ENCODE data around the gene VAV3. TPM values are rescaled to one million over a fixed set of nuclear protein-coding genes. Genes with fewer than 3 reads are reported as not detected.

The VAV3 gene
- polyA plus RNA-seq, 3 donors: 5.4 to 9.2 (median 9.0) TPM

- H3K27ac Mint-ChIP-seq: no peak overlapping the region
- H3K27me3 ChIP-seq (ENCODE audit: control insufficient read depth in 2 of 2, insufficient read depth in 2 of 2, low read length in 2 of 2): no peaks in the 10 kb centered on the region
- no peak overlapping the region for H3K27ac ChIP-seq (ENCODE audit: low read depth in 1 of 2, low read length in 2 of 2)
- TF ChIP-seq, protein P1, sequence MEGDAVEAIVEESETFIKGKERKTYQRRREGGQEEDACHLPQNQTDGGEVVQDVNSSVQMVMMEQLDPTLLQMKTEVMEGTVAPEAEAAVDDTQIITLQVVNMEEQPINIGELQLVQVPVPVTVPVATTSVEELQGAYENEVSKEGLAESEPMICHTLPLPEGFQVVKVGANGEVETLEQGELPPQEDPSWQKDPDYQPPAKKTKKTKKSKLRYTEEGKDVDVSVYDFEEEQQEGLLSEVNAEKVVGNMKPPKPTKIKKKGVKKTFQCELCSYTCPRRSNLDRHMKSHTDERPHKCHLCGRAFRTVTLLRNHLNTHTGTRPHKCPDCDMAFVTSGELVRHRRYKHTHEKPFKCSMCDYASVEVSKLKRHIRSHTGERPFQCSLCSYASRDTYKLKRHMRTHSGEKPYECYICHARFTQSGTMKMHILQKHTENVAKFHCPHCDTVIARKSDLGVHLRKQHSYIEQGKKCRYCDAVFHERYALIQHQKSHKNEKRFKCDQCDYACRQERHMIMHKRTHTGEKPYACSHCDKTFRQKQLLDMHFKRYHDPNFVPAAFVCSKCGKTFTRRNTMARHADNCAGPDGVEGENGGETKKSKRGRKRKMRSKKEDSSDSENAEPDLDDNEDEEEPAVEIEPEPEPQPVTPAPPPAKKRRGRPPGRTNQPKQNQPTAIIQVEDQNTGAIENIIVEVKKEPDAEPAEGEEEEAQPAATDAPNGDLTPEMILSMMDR (IDR thresholded peaks at IDR 0.05): no peak
- no peaks in the 10 kb centered on the region for H3K4me1 Mint-ChIP-seq
- no CpG with 5 or more reads among the region's 2 CpGs for WGBS (ENCODE audit: insufficient coverage)
- H3K27me3 Mint-ChIP-seq (ENCODE audit: low read depth in 3 of 3): peaks cover 0 to 1% (median 0%) of the 10 kb centered on the region in 3 donors
- no peak overlapping the region for H3K4me2 ChIP-seq (replicated peaks; ENCODE audit: extremely low read depth, low read length, poor library complexity, severe bottlenecking)
- H3K9me3 Mint-ChIP-seq: peaks cover 0 to 2% (median 0%) of the 10 kb centered on the region in 7 donors
- no peak overlapping the region for H3K4me3 Mint-ChIP-seq
- H2AFZ ChIP-seq (ENCODE audit: insufficient read depth, low read depth, low read length, poor library complexity, severe bottlenecking): no peak overlapping the region
- no peak overlapping the region for H3K4me3 ChIP-seq (replicated peaks in 1 of 3; ENCODE audit: low read depth in 2 of 3, low read length in 3 of 3)
- H3K36me3 Mint-ChIP-seq: no peaks in the 10 kb centered on the region
- H3K79me2 ChIP-seq (ENCODE audit: insufficient read depth, low read length): no peaks in the 10 kb centered on the region
- intact Hi-C loops (cut with micrococcal nuclease): no loop called here
- H4K20me1 ChIP-seq (ENCODE audit: insufficient read depth, low read length): no peaks in the 10 kb centered on the region
- no peaks in the 10 kb centered on the region for H3K36me3 ChIP-seq (replicated peaks in 1 of 2; ENCODE audit: control insufficient read depth in 1 of 2, insufficient read depth in 2 of 2, low read length in 2 of 2)
- H3K9ac ChIP-seq (ENCODE audit: insufficient read depth, low read length, poor library complexity, severe bottlenecking): no peak overlapping the region
- no peaks in the 10 kb centered on the region for H3K9me3 ChIP-seq (replicated peaks in 1 of 2; ENCODE audit: control insufficient read depth in 1 of 2, insufficient read depth in 1 of 2, low read length in 2 of 2)
- no peak for DNase-seq
- no peaks in the 10 kb centered on the region for H3K4me1 ChIP-seq (ENCODE audit: control insufficient read depth in 1 of 2, insufficient read depth in 2 of 2, low read length in 2 of 2)
Observed at GRCh38 chr1:107557095-107557494, 407.9 kb downstream of the VAV3 start.

- Mint-ChIP-seq H3K27ac (no peak overlapping the region), H3K36me3 (no peaks in the 10 kb centered on the region), H3K9me3 (peaks cover 0 to 2% (median 0%) of the 10 kb centered on the region in 7 donors), H3K4me3 (no peak overlapping the region), H3K4me1 (no peaks in the 10 kb centered on the region), H3K27me3 (ENCODE audit: low read depth in 3 of 3) (peaks cover 0 to 1% (median 0%) of the 10 kb centered on the region in 3 donors)
- no peak overlapping the region for H3K9ac ChIP-seq (ENCODE audit: insufficient read depth, low read length, poor library complexity, severe bottlenecking)
- intact Hi-C loops (cut with micrococcal nuclease): no loop called here
- H2AFZ ChIP-seq (ENCODE audit: insufficient read depth, low read depth, low read length, poor library complexity, severe bottlenecking): no peak overlapping the region
- no peak overlapping the region for H3K27ac ChIP-seq (ENCODE audit: low read depth in 1 of 2, low read length in 2 of 2)
- H3K79me2 ChIP-seq (ENCODE audit: insufficient read depth, low read length): no peaks in the 10 kb centered on the region
- no peaks in the 10 kb centered on the region for H3K36me3 ChIP-seq (replicated peaks in 1 of 2; ENCODE audit: control insufficient read depth in 1 of 2, insufficient read depth in 2 of 2, low read length in 2 of 2)
- no peaks in the 10 kb centered on the region for H3K9me3 ChIP-seq (replicated peaks in 1 of 2; ENCODE audit: control insufficient read depth in 1 of 2, insufficient read depth in 1 of 2, low read length in 2 of 2)
- H3K4me2 ChIP-seq (replicated peaks; ENCODE audit: extremely low read depth, low read length, poor library complexity, severe bottlenecking): no peak overlapping the region
- H4K20me1 ChIP-seq (ENCODE audit: insufficient read depth, low read length): no peaks in the 10 kb centered on the region
- no peak for DNase-seq
- no peak overlapping the region for H3K4me3 ChIP-seq (replicated peaks in 1 of 3; ENCODE audit: low read depth in 2 of 3, low read length in 3 of 3)
- H3K27me3 ChIP-seq (ENCODE audit: control insufficient read depth in 2 of 2, insufficient read depth in 2 of 2, low read length in 2 of 2): no peaks in the 10 kb centered on the region
- TF ChIP-seq, protein P1 (IDR thresholded peaks at IDR 0.05): no peak
- no peaks in the 10 kb centered on the region for H3K4me1 ChIP-seq (ENCODE audit: control insufficient read depth in 1 of 2, insufficient read depth in 2 of 2, low read length in 2 of 2)
Observed at GRCh38 chr1:107555578-107555977, 409.4 kb downstream of the VAV3 start.

All from CD14-positive monocyte (primary cell).